GM18526 (cell line): ENCODE measurements around the gene MFSD6L.

Experiments used
- POLR2A ChIP-seq: IDR thresholded peaks from 3 replicates; pipeline ENCODE4 v1.6.1; 2011; ENCODE audit not compliant: insufficient read length; ENCODE audit errors: extremely low read depth

The MFSD6L gene

DNA sequence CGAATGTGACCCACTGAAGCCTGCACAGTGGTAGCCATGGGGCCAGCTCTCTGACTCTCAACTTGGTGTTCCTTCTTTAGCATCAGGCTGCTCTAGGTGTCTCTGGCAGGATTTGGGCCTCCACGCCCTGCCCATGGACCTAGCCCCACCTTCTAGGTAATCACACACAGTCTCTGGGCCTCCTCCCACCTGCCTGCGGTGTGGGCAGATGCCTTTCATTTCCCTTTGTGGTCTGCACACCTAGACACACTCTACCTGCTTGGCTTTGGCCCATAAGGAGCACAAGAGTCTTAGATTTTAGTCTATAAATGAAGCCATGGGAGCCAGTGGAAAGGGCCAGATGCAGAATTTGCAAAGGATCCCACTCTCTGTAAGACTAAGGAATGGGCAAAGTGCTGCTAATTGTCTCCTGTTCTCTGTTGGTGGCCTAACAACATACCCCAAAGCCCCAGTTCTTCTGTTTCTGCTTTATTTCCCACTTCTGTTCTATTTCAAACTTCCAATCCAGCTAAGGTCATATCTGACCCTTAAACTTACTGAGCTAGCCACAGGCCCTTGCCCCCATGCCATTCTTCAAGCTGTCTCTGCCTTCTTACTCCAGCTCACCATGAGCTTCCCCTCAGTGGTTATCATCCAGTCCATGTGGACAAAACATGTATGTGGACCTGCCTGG is 7.2 kb upstream of the MFSD6L start:
- no peak for TF ChIP-seq POLR2A

DNA sequence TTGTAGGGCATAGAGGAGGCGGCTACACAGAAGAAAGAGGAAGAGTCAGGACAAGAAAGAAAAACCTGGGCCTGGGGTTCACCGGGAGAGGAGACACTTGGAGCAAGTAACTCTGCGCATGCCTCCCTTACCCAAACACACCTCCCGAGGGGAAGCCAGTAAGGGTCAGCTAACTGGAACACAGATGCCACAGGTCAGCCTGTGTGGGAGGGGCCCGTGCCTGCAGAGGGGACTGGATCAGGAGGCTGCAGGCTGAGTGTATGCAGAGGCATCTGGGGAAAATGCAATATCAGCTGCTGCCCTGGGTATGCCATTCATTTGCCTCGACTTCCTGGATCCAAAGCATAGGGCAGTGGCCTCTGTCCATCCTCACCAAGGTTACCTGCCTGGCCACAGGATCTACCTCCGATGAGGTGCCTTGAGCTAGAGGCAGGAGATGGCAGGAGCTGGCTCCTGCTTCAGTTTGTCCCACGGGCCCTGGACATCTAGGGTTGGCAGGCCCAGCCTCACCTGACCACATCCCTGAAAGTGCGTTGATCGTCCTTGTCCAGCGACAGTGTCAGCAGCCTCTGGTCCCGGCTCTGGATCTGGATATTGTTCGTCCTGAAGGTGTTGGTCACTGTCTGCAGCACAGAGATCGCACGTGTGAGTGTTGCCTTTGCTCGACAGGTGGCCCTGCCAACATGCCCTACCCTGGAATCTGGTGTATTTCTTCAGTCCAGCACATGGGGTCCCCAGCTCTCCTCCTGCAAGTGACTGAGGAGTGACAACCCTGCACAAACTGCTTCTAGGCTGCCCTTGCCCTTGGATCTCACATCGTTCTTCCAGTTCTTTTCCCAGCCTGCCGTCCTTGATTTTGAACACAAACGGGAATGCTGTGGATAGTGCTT is 4.6 kb upstream of the MFSD6L start:
- no peak for TF ChIP-seq POLR2A

DNA sequence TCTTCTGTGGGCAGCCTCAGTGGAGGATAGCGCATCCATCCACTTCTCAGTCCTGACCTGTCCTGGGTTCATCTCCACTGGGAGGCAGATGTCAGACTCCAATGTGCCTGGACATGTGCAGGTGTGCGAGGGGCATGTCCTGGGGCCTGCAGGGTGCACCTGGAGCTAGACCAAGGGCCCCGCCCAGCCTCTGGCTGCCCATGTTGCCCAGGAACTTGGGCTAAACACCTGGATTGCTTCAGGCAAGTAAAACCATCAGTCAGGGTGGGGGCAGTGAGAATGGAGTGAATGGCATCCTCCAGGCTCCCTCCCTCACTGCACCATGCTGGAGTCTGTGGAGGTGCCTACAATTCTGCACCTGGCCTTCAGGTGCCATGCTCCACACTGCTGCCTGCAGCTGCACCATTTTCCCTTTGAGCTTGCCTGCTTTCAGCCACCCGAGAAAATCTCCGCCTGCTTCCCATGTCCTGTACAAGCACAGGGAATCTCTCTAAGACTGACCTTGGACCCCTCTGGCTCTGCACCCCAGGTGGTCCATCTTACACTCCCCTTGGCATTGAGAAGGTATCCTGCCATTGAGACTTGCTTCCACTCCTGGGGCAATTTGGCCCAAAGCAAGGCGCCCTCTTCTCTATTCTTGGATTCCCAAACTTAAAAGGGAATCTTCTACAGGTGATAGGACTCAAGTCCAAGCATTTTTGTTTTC is 2.1 kb upstream of the MFSD6L start:
- no peak for TF ChIP-seq POLR2A

DNA sequence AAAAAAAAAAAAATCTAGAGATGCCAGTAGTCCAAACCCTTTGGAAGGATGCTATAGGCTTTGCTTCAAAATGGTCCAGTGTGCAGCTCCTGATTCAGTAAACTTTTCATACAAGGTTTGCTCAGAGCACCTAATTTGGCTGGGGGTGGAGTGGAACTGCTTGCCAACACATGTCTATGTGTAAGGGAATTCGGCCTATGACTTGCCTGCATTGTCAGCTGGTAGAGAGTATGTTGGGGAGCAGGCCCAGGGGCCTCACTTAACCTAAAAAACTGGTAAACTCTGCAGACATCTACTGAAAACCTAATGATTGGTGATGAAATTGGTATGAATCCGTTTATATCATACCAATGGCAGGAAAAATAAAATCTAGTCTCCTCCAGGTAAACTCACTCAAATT is 1.5 kb upstream of the MFSD6L start:
- TF ChIP-seq POLR2A = no peak

DNA sequence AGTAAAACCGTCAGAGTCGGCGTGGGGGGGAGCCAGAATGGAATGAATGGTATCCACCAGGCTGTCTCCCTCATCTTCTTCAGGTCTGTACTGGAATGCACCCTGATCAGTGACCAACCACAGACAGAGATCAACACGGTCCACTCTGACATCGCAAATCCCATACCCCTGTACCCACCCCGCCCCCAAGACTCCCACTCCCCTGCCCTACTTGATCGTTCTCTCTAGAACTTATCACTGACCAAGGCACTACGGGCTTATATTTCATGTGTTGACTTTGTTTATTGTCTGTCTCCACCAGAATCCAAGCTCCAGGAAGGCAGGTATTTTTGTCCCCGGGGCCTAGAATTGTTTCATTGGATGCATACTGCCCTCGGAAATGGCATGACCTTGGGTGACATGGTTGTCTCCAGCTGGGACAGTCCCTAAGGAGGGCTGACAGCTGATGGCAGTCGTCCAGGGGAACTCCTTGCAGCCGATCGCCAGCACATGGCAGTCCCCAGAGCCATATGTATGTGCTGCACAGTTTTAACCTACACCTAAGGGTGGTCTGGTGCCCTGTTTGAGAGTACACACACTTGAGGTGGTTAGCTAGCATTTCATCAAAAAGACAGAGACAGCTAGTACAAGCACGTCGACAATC is 526 bp upstream of the MFSD6L start:
- no peak for TF ChIP-seq POLR2A

DNA sequence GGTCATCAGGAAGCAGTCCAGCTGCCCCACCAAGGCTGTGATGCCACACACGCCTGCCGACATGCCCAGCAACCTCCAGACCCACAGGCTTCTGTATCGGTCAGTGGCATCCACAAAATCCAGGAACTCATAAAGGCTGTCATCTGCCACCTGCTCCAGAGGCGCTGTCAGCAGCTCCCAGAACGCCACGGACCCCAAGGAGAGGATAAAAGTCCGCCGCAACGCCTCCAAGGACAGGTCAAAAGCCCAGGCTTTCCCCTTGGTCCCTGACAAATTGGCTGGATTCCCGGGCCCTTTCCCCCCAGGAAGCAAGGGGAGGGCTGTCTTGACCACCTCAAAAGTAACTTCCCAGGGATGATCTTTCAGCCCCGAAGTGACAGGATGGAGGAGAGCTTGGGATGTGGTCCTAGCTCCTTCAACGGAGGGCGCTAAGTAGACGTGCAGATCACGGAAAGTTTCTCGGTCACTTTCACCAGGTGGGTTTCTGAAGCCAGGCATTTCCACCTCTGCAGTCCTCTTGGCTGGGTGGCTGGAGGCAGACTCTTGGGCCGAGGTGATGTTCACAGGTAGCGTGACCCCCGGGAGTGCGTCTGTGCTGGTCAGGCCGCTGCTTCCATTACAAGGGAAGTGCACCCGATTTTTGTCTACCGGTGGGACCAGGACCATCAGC is 854 bp downstream of the MFSD6L start:
- TF ChIP-seq POLR2A = no peak

DNA sequence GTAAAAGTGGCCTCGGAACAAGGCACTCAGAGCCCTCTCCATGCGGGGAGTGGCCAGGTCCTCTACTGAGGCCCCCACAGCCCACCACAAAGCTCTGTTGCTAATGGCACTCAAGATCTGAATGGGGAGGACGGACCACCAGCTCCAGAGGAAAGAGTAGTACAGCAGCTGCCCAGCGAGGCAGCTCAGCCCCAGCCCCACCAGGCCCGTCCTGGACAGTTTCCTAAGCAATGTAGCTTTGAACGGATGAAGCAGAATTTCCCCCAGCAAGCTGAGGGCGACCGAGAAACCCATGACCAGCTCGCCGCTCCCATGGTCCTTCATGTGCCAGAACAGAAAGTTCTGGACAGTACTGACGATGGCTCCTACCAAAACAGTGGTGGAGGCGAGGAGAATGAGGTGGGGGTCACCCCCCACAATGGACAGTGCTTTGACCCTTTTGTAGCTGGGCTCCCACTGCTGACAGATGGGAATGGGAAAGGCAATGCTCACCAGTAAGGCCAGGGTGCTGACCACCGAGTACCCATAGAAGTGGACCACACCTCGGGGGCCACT is 1.5 kb downstream of the MFSD6L start:
- TF ChIP-seq POLR2A = no peak

DNA sequence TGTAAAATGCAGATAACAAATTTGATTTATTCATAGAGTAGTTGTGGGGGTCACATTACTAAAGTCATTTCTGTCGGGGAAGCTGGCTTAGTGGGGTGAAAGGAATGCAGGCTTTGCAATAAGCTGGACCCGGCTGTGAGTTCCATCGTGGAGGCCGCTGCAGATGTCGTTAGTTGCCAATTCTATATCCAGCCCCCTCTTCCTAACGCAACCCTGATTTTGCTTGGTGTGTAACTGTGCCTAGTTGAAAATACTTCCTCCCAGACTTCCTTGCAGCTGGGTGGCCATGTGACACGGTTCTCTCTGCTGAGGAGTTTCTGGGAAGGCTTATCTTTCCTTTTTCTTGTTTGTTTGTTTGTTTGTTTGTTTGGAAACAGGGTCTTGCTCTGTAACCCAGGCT is 4.5 kb downstream of the MFSD6L start:
- no peak for TF ChIP-seq POLR2A

DNA sequence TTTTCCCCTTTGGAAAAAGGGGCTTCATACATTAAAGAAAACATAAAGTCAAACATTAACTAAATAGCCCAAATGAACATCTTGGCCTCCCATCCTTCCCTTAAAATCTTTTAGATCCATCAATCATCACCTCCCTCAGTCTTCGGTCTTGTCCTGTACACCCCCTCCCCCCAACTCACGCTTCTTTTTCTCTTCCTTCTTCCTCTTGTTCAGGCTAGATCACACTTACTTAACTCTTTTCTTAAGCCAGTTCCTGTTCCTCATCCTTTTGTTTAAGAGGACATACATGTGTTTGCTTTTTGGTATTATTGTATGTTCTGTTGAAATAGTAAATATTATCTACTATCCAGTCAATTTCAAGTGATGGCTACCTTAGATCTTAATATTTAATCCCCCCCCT is 5.5 kb downstream of the MFSD6L start:
- TF ChIP-seq POLR2A = no peak

DNA sequence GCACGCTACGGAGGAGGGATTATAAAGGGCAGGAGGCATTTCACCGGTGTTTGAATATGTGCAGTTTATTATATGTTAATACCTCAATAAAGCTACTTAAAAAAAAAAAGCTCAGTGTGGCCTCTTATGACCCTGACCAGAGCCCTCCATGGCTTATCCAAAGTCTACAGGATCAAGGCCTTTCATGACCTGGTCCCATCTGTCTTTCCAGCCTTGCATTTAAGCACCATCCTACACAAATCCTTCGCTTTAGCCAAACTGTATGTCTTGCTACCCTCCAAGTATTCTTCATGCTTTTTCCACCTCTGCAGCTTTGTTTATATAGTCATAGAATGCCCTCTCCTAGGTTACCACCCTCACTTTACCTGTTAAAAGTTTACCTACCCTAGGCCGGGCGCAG is 6.5 kb downstream of the MFSD6L start:
- TF ChIP-seq POLR2A = no peak

DNA sequence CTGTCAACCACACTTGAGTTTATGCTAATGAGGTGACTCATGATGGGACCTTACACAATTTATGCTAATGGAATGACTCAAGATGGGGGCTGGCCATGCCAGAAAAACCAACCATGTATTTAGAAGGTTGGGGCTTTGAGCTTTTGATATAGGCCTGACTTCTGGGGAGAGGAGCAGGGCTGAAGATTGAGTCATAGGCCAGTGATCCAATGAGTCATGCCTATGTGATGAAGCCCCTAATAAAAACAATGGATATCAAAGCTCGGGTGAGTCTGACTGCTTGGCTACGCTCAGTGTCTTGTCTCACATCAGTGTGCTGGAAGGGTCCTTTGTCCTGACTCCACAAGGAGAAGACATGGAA is 7.3 kb downstream of the MFSD6L start:
- no peak for TF ChIP-seq POLR2A

DNA sequence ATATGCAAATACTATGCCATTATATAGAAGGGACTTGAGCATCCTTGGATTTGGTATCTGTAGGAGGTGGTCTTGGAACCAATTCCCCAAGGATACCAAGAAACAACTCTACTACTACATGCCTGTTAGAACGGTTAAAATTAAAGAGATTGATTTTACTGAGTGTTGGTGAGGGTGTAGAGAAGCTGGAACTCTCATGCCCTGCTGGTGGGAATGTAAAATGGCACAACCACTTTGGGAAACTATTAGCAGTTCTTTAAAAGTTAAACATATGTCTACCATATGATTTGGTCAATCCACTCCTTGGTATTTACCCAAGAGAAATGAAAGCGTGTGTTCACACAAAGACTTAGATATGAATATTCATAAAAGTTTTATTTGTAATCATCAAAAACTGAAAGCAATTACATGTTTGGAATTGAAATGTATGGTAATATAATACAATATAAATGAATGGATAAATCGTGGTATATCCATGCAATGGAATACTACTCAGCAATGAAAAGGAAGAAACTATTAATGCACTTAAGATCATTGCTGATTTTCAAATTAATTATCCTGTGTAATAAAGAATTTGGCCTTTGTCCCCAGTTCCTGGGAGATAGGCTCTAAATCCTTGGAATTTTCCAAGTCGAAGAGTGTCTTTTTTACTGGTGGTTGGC is 7.8 kb downstream of the MFSD6L start:
- TF ChIP-seq POLR2A = no peak

DNA sequence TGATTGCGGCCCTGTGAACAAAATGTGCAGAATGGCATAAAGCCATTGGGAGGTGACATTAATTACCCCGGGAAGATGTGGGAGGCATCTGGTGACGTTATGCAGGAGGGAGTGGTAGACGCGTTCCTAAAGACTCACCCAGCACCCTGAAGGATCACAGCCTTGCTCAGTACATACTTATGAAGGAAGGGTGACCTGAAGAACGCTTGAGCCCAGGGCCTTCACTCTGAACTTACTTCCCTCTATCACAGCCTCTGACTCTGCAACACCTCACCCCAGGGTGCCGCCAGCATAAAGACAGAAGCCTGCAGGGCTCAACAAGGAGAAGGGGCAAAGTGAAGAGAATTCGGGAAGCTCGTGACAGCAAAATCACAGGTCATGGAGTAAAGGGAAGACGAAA is 9.4 kb downstream of the MFSD6L start:
- TF ChIP-seq POLR2A = no peak

DNA sequence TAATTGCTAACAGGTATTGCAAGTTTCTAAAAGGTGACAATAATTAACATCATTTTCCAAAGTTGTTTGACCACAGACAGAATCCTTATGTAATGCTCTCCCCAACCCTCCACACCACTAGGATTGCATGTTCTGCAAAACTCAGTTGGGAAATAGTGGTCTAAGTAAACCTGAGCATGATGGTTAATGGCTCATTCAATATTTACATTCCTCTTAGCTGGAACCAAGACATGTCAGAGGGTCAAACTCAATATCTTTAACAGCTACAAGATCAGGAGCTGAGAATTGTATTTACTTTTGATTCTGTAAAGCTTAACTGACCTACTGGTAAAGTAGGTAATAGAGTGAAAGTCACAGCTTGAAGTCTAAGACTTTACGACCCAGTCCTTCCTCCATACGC is 10.2 kb downstream of the MFSD6L start:
- no peak for TF ChIP-seq POLR2A
